Hematopoietic multipotent progenitor cell treated with erythropoietin and hydrocortisone succinate and interleukin-3 and kit ligand, for 15 days (in vitro differentiated cells): ENCODE results near the gene C18orf32.
"Not testable (repeated sequence)": the region's sequence is repeated elsewhere in the genome, so short reads cannot be mapped to it uniquely, and the experiment has no call there.

Experiments used
- DNase-seq: peaks from one replicate; pipeline ENCODE4 v3.0.0-alpha.2; 2015; ENCODE audit warnings: low spot score

C18orf32 gene

DNA sequence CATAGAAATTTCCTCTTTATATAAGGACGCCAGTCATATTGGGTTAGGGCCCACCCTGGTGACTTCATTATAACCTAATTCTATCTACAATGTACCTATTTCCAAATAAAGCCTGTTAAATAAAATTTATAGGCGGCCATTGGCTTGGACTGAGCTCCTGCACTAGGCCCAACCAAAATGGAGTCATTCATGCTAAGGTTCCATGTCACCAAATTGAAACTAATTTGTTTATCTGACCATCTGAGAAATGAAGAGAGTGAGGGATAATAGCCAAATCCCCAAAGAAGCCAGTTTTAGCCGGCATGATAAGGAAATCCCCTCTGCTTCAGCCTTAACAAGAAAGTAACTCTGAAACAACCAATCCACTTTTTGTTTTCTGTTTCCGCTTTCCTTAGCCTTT lies 19.4 kb downstream of the C18orf32 start:
- no peak for DNase-seq

DNA sequence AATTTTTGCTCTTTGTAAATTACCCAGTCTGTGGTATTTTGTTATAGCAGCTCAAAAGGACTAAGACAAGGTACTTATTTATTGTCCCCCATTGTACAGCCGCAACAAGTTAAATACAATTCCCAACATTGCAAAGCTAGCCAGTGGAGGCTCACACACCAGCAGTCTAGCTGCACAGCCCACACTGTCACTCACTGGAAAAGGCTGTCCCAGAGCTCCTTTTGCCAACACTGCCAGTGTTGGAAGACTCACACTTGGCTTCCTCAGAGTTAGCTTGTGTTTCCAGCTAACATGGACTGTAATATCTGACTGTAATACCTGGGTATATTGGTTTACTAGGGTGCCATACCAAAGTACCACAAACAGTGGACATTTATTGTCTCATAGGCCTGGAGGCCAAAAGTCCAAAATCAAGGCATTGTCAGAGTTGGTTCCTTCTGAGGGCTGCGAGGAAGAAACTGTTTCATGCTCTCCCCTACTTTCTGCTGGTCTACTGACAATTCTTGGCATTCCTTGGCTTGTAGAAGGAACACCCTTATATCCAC lies 19.9 kb downstream of the C18orf32 start:
- no peak for DNase-seq

GRCh38 chr18:49464718-49465598 lies 22.1 kb downstream of the C18orf32 start:
- DNase-seq: no peak

- DNase-seq: no peak
These were observed 25.4 kb downstream of the C18orf32 start for GRCh38 chr18:49461602-49461977.

DNA sequence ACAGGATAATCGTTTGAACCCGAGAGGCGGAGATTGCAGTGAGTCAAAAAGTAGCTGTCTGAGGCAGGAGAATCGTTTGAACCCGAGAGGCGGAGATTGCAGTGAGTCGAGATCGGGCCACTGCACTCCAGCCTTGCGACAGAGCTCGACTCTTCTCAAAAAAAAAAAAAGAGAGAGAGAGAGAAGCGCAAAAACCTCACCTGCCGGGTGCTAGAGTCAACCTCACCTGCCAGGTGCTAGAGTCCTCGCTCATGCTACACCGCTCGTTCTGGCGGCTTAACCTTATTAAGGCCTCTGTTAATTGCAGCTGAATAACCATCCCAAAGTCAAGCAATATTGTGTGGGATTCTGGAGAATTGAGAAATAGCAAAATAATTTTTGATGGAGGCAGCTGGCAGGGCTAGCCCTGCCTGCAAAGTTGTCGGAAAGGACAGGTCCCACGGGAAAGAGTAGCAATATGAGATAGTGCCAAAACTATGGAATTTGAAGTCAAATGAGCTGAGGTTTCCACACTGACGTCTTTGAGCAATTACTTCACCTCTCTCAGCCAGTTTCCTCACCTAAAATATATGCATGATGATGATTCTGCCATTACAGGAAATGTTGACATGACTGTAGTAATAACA lies 25.9 kb downstream of the C18orf32 start:
- DNase-seq: no peak

DNA sequence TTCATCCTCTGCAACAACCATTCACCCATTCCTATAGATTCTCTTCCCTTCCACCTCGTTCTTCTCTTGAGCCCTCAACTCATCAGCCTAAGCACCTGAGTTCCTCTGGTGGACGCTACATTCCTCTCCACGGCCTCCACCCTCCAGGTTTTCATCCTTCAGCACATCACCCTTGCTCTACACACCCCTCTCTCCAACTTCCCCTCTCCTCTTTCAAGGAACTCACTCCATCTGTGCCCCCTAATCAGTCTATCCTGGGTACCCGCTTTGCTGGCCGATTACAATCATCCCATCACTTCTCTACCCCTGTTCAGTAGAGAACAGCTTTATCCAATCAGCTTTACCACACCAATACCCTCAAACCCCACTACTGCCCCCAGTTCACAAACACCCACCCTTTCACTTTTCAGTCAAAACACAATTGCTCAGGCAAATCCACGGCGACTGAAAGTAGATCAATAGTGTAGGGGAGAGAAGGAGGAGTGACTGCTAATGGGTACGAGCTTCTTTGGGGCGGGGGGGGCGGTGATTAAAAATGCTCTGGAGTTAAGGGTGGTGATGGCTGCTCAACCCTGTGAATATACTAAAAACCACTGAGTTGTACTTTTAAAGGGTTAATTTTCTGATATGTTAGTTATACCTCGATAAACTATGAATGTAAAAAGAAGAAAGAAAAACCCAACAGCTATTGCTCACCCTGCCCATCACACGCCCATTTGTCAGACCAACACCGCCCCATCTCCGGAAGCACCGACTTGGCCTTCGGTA lies 27.4 kb downstream of the C18orf32 start:
- DNase-seq: no peak

- no peak for DNase-seq
These were observed 29.4 kb downstream of the C18orf32 start for GRCh38 chr18:49457616-49458015.

- DNase-seq: no peak
These were observed 30.2 kb downstream of the C18orf32 start for GRCh38 chr18:49456794-49457193.

GRCh38 chr18:49452534-49452933 lies 34.5 kb downstream of the C18orf32 start:
- DNase-seq: not testable (repeated sequence)

GRCh38 chr18:49447810-49448745 lies 39.0 kb downstream of the C18orf32 start:
- peak; percentile 76 for DNase-seq

DNA sequence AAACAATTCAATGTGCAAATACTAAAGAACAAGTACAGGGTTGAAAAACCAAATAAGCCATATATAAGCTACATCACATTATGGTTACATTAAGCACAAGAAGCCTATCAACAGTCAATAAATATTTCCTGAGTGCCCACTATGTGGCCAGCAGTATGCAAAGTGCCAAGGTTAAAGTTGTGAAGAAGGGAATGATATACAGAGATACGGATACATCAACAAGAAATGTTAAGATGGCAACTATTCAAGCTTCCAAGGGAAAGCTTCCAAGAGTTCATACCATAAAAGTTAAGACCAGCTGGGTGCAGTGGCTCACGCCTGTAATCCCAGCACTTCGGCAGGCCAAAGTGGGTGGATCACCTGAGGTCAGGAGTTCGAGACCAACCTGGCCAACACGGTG lies 40.6 kb downstream of the C18orf32 start:
- DNase-seq: no peak

DNA sequence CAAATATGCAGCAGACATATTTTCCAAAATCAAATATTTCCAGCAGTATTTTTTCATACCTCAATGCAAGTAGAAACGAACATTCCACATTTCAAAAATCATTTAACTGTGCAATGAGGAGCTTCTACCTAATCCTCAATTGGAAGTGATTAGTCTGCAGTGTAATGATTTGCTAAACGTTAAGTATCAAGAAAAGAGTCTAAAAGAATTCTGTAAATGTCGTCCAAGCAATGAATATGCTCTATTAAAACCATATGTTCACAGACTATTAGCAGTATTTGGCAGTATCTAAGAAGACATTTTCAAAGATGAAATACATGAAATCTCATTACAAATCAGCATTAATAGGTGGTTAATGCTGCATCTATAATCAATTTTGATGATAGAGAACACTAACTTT lies 42.5 kb downstream of the C18orf32 start:
- DNase-seq: no peak

DNA sequence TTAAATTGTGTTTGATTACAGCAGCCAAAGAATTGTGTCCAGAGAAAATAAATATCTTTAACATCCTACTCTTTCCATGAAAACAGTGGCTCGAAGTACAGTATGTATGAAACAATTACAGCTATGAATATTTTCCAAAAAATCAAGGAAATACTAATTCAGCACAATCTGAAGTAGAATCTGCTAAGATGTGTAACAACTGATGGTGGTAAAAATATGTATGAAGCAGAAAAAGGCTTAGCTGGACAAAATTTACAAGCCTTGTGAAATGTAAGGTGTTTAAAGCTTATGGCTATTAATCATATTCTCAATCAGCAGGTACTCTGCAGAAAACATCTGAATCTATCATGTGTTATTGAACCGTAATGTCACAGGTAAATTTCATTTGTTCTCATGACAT lies 43.2 kb downstream of the C18orf32 start:
- no peak for DNase-seq

DNA sequence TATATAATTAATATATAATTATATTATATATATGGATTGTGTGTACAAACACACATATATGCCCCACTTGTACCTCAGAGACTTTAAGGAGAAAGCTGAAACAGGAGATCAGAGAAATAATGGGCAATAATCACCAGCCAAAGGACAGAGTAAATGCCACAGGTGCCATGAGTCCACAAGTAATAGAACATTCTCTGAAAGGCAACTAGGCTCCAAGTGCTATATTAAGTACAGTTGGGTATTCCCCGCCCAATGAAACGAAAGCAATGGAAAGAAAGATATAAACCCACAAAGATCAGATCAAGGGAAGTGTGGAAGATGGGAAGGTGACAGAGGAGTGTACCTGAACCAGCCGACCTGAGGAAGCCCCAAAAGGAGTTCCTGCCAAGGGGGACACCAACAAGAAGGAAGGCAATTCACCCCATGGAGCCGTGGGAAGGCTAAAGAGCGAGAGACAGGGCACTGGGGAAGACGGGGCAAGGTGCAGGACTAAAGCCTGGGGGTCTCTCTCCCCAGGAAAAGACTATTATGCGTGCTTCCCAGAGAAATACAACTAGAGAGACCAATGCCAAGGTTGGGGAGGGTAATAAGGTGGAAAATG lies 45.6 kb downstream of the C18orf32 start:
- DNase-seq: no peak

- no peak for DNase-seq
These were observed 51.9 kb downstream of the C18orf32 start for GRCh38 chr18:49435170-49435569.

DNA sequence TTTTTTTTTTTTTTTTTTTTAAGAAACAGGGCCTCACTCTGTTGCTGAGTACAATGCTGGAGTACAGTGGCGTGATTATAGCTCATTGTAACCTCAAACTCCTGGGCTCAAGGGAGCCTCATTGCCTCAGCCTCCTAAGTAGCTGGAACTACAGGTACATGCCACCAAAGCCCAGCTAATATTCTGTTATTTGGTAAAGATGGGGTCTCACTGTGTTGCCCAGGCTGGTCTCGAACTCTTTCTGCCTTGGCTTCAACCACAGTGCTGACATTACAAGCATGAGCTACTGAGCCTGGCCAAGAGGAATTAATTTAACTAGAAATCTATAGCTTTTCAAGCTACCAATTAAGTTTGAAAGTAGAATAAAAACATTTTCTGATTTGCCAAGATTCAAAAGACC lies 54.4 kb downstream of the C18orf32 start:
- DNase-seq: no peak

DNA sequence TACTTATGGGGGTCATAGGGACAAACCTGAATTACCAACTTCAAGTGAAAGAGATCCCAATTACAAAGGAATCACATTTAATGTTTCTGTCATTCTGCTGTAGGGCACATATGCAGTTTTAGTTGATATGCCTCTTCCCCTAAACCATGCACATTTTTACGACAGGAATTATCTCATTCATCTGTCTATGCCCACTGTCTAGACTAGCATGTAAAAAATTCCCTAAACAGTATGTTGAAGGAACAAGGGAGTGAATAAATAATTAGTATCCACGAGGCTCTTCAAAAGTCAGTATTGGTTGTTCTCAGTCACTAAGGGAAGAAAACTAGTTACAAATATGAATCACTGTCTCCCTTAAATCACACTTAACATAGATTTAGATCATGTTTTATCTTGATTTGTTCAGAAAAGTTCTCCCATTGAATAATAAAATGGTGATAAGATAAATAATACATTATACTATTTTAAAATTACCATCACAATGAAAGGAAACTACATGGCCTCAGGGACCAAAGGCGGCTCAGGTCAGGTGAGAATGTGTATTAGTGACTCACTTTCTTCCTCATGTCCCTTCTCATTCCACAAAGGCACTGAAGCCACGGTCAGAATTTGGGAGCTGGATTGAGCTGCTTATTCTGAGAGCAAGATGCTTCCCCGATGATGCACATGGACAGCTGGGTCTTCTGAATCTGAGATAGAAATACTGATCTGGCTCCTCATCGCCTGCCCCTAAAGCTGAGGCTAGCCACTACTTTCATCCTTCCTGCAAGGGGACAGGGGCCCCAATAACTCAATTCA lies 55.7 kb downstream of the C18orf32 start:
- no peak for DNase-seq
